ENCODE data around the gene SHROOM2. TPM values are rescaled to one million over a fixed set of nuclear protein-coding genes. Genes with fewer than 3 reads are reported as not detected.

Gene SHROOM2
- total RNA-seq, 1 experiment from 2014 or later, result 0.15 TPM

- Histone ChIP-seq H3K4me3 (ENCODE audit: low read length) (no peak overlapping the region), H3K27me3 (ENCODE audit: low read length) (no peaks in the 10 kb centered on the region), H3K4me1 (ENCODE audit: low read length) (no peaks in the 10 kb centered on the region), H3K9ac (ENCODE audit: low read length) (no peak overlapping the region), H3K27ac (ENCODE audit: low read length) (no peak overlapping the region), H3K4me2 (ENCODE audit: low read depth, low read length, poor library complexity, severe bottlenecking) (no peak overlapping the region), H3K36me3 (ENCODE audit: insufficient read depth, low read length) (no peaks in the 10 kb centered on the region), H3K79me2 (ENCODE audit: low read length) (no peaks in the 10 kb centered on the region), H4K20me1 (ENCODE audit: insufficient read depth, low read depth, low read length) (no peaks in the 10 kb centered on the region), H3K9me2 (replicated peaks; ENCODE audit: insufficient read depth, low read length) (no peaks in the 10 kb centered on the region), H3K9me3 (ENCODE audit: low read length) (no peaks in the 10 kb centered on the region), H2AFZ (ENCODE audit: low read length) (no peak overlapping the region)
- no peak for DNase-seq
Measured at GRCh38 chrX:9923357-9923756, 137.1 kb downstream of the SHROOM2 start.

GRCh38 chrX:9926002-9926401, 139.8 kb downstream of the SHROOM2 start:
- Histone ChIP-seq H3K4me1 (ENCODE audit: low read length) (no peaks in the 10 kb centered on the region), H3K27ac (ENCODE audit: low read length) (no peak overlapping the region), H3K79me2 (ENCODE audit: low read length) (no peaks in the 10 kb centered on the region), H3K9me2 (replicated peaks; ENCODE audit: insufficient read depth, low read length) (no peaks in the 10 kb centered on the region), H3K4me2 (ENCODE audit: low read depth, low read length, poor library complexity, severe bottlenecking) (no peak overlapping the region), H2AFZ (ENCODE audit: low read length) (no peak overlapping the region), H3K4me3 (ENCODE audit: low read length) (no peak overlapping the region), H3K36me3 (ENCODE audit: insufficient read depth, low read length) (no peaks in the 10 kb centered on the region), H3K27me3 (ENCODE audit: low read length) (no peaks in the 10 kb centered on the region), H3K9ac (ENCODE audit: low read length) (no peak overlapping the region), H3K9me3 (ENCODE audit: low read length) (no peaks in the 10 kb centered on the region), H4K20me1 (ENCODE audit: insufficient read depth, low read depth, low read length) (no peaks in the 10 kb centered on the region)
- no peak for DNase-seq

- Histone ChIP-seq H3K36me3 (ENCODE audit: insufficient read depth, low read length) (no peaks in the 10 kb centered on the region), H3K4me1 (ENCODE audit: low read length) (no peaks in the 10 kb centered on the region), H3K27me3 (ENCODE audit: low read length) (no peaks in the 10 kb centered on the region), H3K4me2 (ENCODE audit: low read depth, low read length, poor library complexity, severe bottlenecking) (no peak overlapping the region), H3K9me2 (replicated peaks; ENCODE audit: insufficient read depth, low read length) (no peaks in the 10 kb centered on the region), H4K20me1 (ENCODE audit: insufficient read depth, low read depth, low read length) (no peaks in the 10 kb centered on the region), H2AFZ (ENCODE audit: low read length) (no peak overlapping the region), H3K27ac (ENCODE audit: low read length) (no peak overlapping the region), H3K4me3 (ENCODE audit: low read length) (no peak overlapping the region), H3K9ac (ENCODE audit: low read length) (no peak overlapping the region), H3K9me3 (ENCODE audit: low read length) (no peaks in the 10 kb centered on the region), H3K79me2 (ENCODE audit: low read length) (no peaks in the 10 kb centered on the region)
- no peak for DNase-seq
Measured at GRCh38 chrX:9927698-9928482, 141.7 kb downstream of the SHROOM2 start.

- Histone ChIP-seq H3K9me3 (ENCODE audit: low read length) (no peaks in the 10 kb centered on the region), H3K4me2 (ENCODE audit: low read depth, low read length, poor library complexity, severe bottlenecking) (no peak overlapping the region), H3K79me2 (ENCODE audit: low read length) (no peaks in the 10 kb centered on the region), H3K9me2 (replicated peaks; ENCODE audit: insufficient read depth, low read length) (no peaks in the 10 kb centered on the region), H3K4me3 (ENCODE audit: low read length) (no peak overlapping the region), H4K20me1 (ENCODE audit: insufficient read depth, low read depth, low read length) (no peaks in the 10 kb centered on the region), H2AFZ (ENCODE audit: low read length) (no peak overlapping the region), H3K27ac (ENCODE audit: low read length) (no peak overlapping the region), H3K36me3 (ENCODE audit: insufficient read depth, low read length) (no peaks in the 10 kb centered on the region), H3K27me3 (ENCODE audit: low read length) (no peaks in the 10 kb centered on the region), H3K9ac (ENCODE audit: low read length) (no peak overlapping the region), H3K4me1 (ENCODE audit: low read length) (no peaks in the 10 kb centered on the region)
- DNase-seq, result no peak
Measured at GRCh38 chrX:9935436-9935835, 149.2 kb downstream of the SHROOM2 start.

GRCh38 chrX:9937761-9938160, 151.5 kb downstream of the SHROOM2 start:
- DNase-seq, result no peak
- no peaks in the 10 kb centered on the region for H3K79me2 ChIP-seq (ENCODE audit: low read length)
- no peaks in the 10 kb centered on the region for H3K9me2 ChIP-seq (replicated peaks; ENCODE audit: insufficient read depth, low read length)
- H3K27me3 ChIP-seq (ENCODE audit: low read length), result no peaks in the 10 kb centered on the region
- H3K36me3 ChIP-seq (ENCODE audit: insufficient read depth, low read length), result no peaks in the 10 kb centered on the region
- H3K9me3 ChIP-seq (ENCODE audit: low read length), result no peaks in the 10 kb centered on the region
- no peak overlapping the region for H3K4me3 ChIP-seq (ENCODE audit: low read length)
- no peak overlapping the region for H2AFZ ChIP-seq (ENCODE audit: low read length)
- H3K4me1 ChIP-seq (ENCODE audit: low read length), result no peaks in the 10 kb centered on the region
- H3K9ac ChIP-seq (ENCODE audit: low read length), result no peak overlapping the region
- no peaks in the 10 kb centered on the region for H4K20me1 ChIP-seq (ENCODE audit: insufficient read depth, low read depth, low read length)
- no peak overlapping the region for H3K27ac ChIP-seq (ENCODE audit: low read length)
- no peak overlapping the region for H3K4me2 ChIP-seq (ENCODE audit: low read depth, low read length, poor library complexity, severe bottlenecking)

GRCh38 chrX:9938516-9938915, 152.3 kb downstream of the SHROOM2 start:
- H3K9me3 ChIP-seq (ENCODE audit: low read length), result no peaks in the 10 kb centered on the region
- H3K36me3 ChIP-seq (ENCODE audit: insufficient read depth, low read length), result no peaks in the 10 kb centered on the region
- H3K4me2 ChIP-seq (ENCODE audit: low read depth, low read length, poor library complexity, severe bottlenecking), result no peak overlapping the region
- H3K4me1 ChIP-seq (ENCODE audit: low read length), result no peaks in the 10 kb centered on the region
- no peaks in the 10 kb centered on the region for H3K9me2 ChIP-seq (replicated peaks; ENCODE audit: insufficient read depth, low read length)
- no peak overlapping the region for H2AFZ ChIP-seq (ENCODE audit: low read length)
- H3K9ac ChIP-seq (ENCODE audit: low read length), result no peak overlapping the region
- no peak overlapping the region for H3K27ac ChIP-seq (ENCODE audit: low read length)
- H4K20me1 ChIP-seq (ENCODE audit: insufficient read depth, low read depth, low read length), result no peaks in the 10 kb centered on the region
- no peaks in the 10 kb centered on the region for H3K27me3 ChIP-seq (ENCODE audit: low read length)
- no peaks in the 10 kb centered on the region for H3K79me2 ChIP-seq (ENCODE audit: low read length)
- no peak for DNase-seq
- H3K4me3 ChIP-seq (ENCODE audit: low read length), result no peak overlapping the region

GRCh38 chrX:9940421-9940820, 154.2 kb downstream of the SHROOM2 start:
- H3K9me2 ChIP-seq (replicated peaks; ENCODE audit: insufficient read depth, low read length), result no peaks in the 10 kb centered on the region
- no peaks in the 10 kb centered on the region for H3K36me3 ChIP-seq (ENCODE audit: insufficient read depth, low read length)
- H3K4me2 ChIP-seq (ENCODE audit: low read depth, low read length, poor library complexity, severe bottlenecking), result no peak overlapping the region
- H3K9ac ChIP-seq (ENCODE audit: low read length), result no peak overlapping the region
- no peak overlapping the region for H3K27ac ChIP-seq (ENCODE audit: low read length)
- H3K9me3 ChIP-seq (ENCODE audit: low read length), result no peaks in the 10 kb centered on the region
- H2AFZ ChIP-seq (ENCODE audit: low read length), result no peak overlapping the region
- no peaks in the 10 kb centered on the region for H3K79me2 ChIP-seq (ENCODE audit: low read length)
- H3K27me3 ChIP-seq (ENCODE audit: low read length), result no peaks in the 10 kb centered on the region
- H3K4me1 ChIP-seq (ENCODE audit: low read length), result no peaks in the 10 kb centered on the region
- DNase-seq, result no peak
- no peaks in the 10 kb centered on the region for H4K20me1 ChIP-seq (ENCODE audit: insufficient read depth, low read depth, low read length)
- H3K4me3 ChIP-seq (ENCODE audit: low read length), result no peak overlapping the region

GRCh38 chrX:9942086-9942485, 155.9 kb downstream of the SHROOM2 start:
- Histone ChIP-seq H3K4me2 (ENCODE audit: low read depth, low read length, poor library complexity, severe bottlenecking) (no peak overlapping the region), H3K27ac (ENCODE audit: low read length) (no peak overlapping the region), H3K27me3 (ENCODE audit: low read length) (no peaks in the 10 kb centered on the region), H4K20me1 (ENCODE audit: insufficient read depth, low read depth, low read length) (no peaks in the 10 kb centered on the region), H3K36me3 (ENCODE audit: insufficient read depth, low read length) (no peaks in the 10 kb centered on the region), H3K9ac (ENCODE audit: low read length) (no peak overlapping the region), H3K4me3 (ENCODE audit: low read length) (no peak overlapping the region), H3K79me2 (ENCODE audit: low read length) (no peaks in the 10 kb centered on the region), H2AFZ (ENCODE audit: low read length) (no peak overlapping the region), H3K9me3 (ENCODE audit: low read length) (no peaks in the 10 kb centered on the region), H3K4me1 (ENCODE audit: low read length) (no peaks in the 10 kb centered on the region), H3K9me2 (replicated peaks; ENCODE audit: insufficient read depth, low read length) (no peaks in the 10 kb centered on the region)
- DNase-seq, result no peak

Measured in Karpas-422 (cell line).